HG03095 (cell line): Measurements from ENCODE around the gene TBCEL.
"Not testable (repeated sequence)": the region's sequence is repeated elsewhere in the genome, so short reads cannot be mapped to it uniquely, and the experiment has no call there.

Experiments used
- ATAC-seq: cut with Tn5 transposase; IDR thresholded peaks from one replicate; pipeline ENCODE4 v1.9.1; 2021; ENCODE audit warnings: moderate library complexity; ENCODE audit not compliant: unreplicated experiment

TBCEL gene

DNA sequence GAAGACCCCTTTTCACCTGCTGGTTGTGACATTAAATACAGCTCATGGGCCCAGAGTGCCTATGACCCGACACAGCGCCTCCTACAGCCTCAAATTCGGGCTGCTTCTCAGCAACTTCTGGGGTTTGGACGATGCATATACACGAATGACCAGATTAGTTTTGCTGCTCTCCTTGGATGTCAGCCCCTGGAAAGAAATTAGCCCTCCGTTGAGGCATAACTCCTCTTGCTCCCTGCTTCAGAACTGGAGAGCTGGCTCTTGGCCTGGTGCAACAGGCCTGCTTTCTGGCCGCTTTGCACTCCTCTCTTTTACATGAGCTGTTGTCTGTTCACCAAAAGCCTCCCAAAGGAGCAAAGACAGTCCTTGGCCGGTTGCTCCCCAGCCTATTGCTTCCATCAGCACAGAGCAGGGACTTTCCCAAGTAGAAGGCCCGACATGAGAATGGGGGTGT is 80.4 kb downstream of the TBCEL start:
- ATAC-seq, result no peak

GRCh38 chr11:121105063-121105480 is 81.2 kb downstream of the TBCEL start:
- no peak for ATAC-seq

DNA sequence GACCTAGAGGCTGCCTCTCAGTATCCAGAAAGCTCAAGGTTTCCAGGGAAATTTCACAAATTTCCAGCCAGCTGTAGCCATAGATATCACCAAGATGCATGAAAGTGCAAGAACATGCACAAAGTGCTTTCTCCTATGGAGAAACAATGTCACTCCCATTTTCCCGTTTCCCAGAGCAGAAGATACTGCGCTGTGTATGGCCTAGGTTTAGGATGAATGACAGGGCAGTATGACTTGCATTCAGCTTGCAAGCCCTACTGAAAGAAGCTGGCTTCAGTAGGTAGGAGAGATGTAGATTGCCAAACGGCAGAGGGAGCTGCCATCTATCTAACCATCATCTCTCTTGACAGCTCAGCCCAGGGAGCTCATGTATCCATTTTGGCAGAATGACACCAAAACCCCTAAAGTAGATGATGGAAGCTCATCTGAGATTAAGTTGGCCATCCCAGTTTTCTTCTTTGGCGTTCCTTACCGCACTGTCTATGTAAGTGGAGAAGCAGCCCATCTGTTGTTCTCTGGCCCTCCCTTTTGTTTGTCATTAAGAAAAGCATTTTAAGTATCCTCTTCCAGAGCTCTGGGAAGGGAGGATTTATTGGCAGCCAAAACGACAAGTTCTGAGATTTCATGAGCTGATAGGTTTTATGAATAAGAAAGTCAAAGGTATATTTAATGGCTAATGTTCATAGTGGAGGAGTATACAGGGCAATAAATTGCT is 81.7 kb downstream of the TBCEL start:
- ATAC-seq, result no peak

GRCh38 chr11:121106812-121107211 is 82.9 kb downstream of the TBCEL start:
- no peak for ATAC-seq

GRCh38 chr11:121108413-121108812 is 84.5 kb downstream of the TBCEL start:
- no peak for ATAC-seq

DNA sequence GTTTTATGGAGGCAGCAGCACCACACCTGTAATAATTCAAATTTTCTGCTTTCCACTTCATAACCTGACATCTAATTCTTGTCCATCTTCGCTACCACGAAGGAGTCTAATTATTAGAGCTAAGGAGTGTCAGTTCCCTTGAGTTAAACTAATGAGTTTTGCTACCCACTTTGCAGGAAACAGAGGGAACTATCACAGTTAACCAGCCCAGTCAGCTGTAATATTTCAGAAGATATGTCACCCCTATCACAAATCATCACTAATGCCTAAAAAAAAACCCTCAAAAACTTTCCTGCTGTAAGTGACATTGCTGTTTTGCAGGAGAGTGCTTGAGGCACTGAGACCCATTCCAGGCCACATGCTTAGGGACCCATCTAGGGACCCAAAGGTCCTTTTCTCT is 85.6 kb downstream of the TBCEL start:
- ATAC-seq, result no peak

- ATAC-seq, result no peak
Observed at GRCh38 chr11:121109916-121110586, 86.1 kb downstream of the TBCEL start.

GRCh38 chr11:121110871-121111724 is 87.2 kb downstream of the TBCEL start:
- no peak for ATAC-seq

DNA sequence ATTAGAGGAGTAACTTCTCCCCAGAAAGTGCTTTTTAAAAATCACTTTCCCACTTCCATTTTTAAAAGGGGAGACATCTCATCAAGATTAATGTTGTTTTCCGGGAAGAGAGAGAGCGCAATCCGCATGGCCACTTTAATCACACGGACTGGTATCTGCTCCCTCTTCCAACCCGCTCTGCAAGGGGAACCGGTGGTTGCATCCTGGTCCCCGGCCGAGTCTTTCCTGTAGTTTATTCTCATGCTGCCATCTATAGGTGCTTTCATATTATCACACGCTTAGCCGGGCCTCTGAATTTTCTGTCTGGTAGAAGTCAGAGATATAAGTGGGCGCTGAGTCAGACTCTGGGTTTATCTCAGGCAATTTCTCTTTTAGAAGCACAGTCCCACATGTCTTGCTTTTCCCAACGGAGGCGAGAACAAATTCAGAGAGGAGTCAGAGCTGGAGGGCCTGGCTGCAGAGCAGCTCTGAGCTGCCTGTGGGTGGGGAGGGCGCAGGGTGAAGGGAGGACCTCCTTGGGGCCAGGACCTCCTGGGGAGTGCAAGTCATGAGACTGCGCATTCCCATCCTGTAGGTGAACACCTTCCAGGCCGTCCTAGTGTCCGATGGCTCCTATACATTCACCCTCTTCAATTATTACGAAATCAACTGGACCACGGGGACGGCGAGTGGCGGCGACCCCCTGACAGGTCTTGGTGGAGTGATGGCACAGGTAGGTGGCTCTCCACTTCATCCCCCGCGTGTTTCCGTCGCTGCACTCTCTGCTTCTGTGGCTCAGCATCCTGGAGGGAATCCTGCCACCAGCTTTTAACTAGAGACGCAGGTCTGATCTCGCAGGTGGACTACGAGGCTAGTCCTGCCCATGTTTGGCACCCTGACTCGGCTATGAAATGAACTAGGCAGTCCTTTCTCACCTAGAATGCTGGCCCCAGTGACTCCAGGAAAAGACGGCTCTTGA is 88.9 kb downstream of the TBCEL start:
- no peak for ATAC-seq

DNA sequence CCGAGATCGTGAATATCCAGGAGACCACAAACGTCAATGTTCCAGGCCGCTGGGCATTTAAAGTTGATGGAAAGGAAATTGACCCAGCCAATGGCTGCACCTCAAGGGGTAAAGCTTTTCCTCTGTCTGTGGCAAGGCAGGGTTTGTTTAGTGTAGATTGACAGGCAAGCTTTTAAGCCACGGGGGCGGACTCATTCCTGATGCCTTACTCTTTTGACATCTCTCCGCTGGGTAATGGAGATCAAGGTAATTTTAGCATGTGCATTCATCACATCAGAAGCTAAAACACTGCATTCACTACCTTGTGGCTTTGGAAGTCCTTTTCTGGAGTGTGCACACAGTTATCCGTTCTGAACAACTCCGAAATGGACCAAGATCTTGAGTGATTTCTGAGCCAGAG is 89.7 kb downstream of the TBCEL start:
- ATAC-seq, result no peak

- ATAC-seq, result not testable (repeated sequence)
Observed at GRCh38 chr11:121115024-121115423, 91.1 kb downstream of the TBCEL start.

DNA sequence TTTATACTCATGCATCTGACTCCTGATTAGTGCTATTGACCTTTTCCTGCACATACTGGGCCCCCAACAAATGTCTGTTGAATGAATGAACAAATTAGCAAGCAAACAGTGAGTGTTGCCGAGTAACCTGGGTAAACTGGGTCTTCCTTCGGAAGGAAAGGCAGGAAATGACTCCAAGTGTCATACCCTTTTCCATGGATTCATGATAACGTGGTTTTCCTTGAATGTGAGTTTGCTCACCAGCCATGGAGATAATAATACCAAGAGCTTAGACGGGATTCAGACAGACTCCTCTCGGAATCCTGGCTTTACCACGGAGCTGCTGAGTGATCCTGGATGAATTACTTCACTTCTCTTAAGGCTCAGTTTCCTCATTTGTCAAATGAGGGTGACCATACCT is 93.9 kb downstream of the TBCEL start:
- no peak for ATAC-seq

GRCh38 chr11:121119440-121119839 is 95.5 kb downstream of the TBCEL start:
- ATAC-seq, result no peak

DNA sequence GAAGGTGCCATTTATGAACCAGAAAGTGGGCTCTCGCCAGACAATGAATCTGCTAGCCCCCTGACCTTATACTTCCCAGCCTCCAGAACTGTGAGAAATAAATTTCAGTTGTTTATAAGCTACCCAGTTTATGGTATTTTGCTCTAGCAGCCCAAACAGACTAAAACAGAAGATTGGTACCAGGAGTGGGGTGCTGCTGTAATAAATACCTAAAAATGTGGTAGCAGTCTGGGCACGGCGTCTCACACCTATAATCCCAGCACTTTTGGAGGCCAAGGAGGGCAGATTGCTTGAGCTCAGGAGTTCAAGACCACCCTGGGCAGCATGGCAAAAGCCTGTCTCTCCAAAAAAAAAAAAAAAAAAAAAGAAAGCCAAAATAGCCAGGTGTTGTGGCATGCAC is 98.4 kb downstream of the TBCEL start:
- ATAC-seq, result no peak

GRCh38 chr11:121123496-121124069 is 99.7 kb downstream of the TBCEL start:
- no peak for ATAC-seq

DNA sequence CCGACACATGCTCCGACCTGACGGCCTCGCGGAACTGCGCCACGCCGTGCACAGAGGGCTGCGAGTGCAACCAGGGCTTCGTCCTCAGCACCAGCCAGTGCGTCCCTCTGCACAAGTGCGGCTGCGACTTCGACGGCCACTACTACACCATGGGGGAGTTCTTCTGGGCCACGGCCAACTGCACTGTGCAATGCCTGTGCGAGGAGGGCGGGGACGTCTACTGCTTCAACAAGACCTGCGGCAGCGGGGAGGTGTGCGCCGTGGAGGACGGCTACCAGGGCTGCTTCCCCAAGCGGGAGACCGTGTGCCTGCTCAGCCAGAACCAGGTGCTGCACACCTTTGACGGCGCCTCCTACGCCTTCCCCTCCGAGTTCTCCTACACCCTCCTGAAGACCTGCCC is 103.9 kb downstream of the TBCEL start:
- no peak for ATAC-seq

- no peak for ATAC-seq
Observed at GRCh38 chr11:121129362-121130340, 105.7 kb downstream of the TBCEL start.

- no peak for ATAC-seq
Observed at GRCh38 chr11:121131656-121132055, 107.8 kb downstream of the TBCEL start.
